IMR-90 (cell line): ENCODE data around the gene CLPX. TPM values are rescaled to one million over a fixed set of nuclear protein-coding genes. Genes with fewer than 3 reads are reported as not detected.
"Not testable (repeated sequence)": the region's sequence is repeated elsewhere in the genome, so short reads cannot be mapped to it uniquely, and the experiment has no call there.

Experiments
- ATAC-seq: fragments of 200-7000 bp; cut with Tn5 transposase; 2 replicates; pipeline ENCODE4 v1.9.1; 2020; ENCODE audit warnings: low read depth, mild to moderate bottlenecking, moderate library complexity
- BruUV-seq: library from RNA; stranded (reverse); fragments of 400-500 nt; replicated peaks from 2 replicates; lab custom pipeline; 2021; lab: Mats Ljungman, UMichigan
- CTCF ChIA-PET: fragments of 300-600 bp; formaldehyde crosslinking; extraction: SDS; loops from one replicate; lab custom pipeline; 2021; ENCODE audit warnings: antibody characterized with exemption; lab: Yijun Ruan, JAX
- POLR2A ChIA-PET: fragments of 300-600 bp; sonication (Branson Sonifier 250); formaldehyde crosslinking; loops from one replicate; lab custom pipeline; 2022; ENCODE audit warnings: antibody characterized with exemption; ENCODE audit not compliant: unreplicated experiment; lab: Charles Lee
- DNase-seq: peaks from one replicate; pipeline ENCODE4 v3.0.0; 2013
- H2AFZ ChIP-seq: replicated peaks from 2 replicates; pipeline ENCODE3; 2013; ENCODE audit warnings: low read length, mild to moderate bottlenecking; ENCODE audit not compliant: poor library complexity
- H2AK5ac ChIP-seq: 2 replicates; pipeline ENCODE4 v1.6.1; 2013; ENCODE audit warnings: low read depth, low read length, inconsistent platforms
- H2AK9ac ChIP-seq: replicated peaks from 2 replicates; pipeline ENCODE3; 2013; ENCODE audit warnings: mild to moderate bottlenecking, low read depth, low read length, moderate library complexity; ENCODE audit not compliant: poor library complexity
- H2BK120ac ChIP-seq: 2 replicates; pipeline ENCODE4 v1.6.1; 2013; ENCODE audit warnings: low read depth, low read length, inconsistent platforms
- H2BK15ac ChIP-seq: 3 replicates; pipeline ENCODE4 v1.6.1; 2013; ENCODE audit warnings: low read depth, low read length, inconsistent platforms
- H2BK20ac ChIP-seq: 2 replicates; pipeline ENCODE4 v1.6.1; 2013; ENCODE audit warnings: low read depth, mild to moderate bottlenecking, inconsistent platforms, low read length, moderate library complexity
- H2BK5ac ChIP-seq: 2 replicates; pipeline ENCODE4 v1.6.1; 2013; ENCODE audit warnings: mild to moderate bottlenecking, low read depth, low read length, inconsistent platforms; ENCODE audit not compliant: poor library complexity, severe bottlenecking
- H3K14ac ChIP-seq: replicated peaks from 2 replicates; pipeline ENCODE4 v1.6.1; 2013; ENCODE audit warnings: low read depth, low read length, inconsistent platforms
- H3K18ac ChIP-seq: 2 replicates; pipeline ENCODE4 v1.6.1; 2013; ENCODE audit warnings: low read depth, low read length, control low read depth
- H3K23ac ChIP-seq: 2 replicates; pipeline ENCODE4 v1.6.1; 2013; ENCODE audit warnings: low read depth, low read length, inconsistent platforms
- H3K27ac ChIP-seq: 2 replicates; pipeline ENCODE4 v1.5.1; 2013; ENCODE audit warnings: mild to moderate bottlenecking, control low read depth, low read length; ENCODE audit not compliant: insufficient read depth
- H3K27me3 ChIP-seq: 2 replicates; pipeline ENCODE4 v1.6.1; 2013; ENCODE audit warnings: low read length; ENCODE audit not compliant: control insufficient read depth, insufficient read depth
- H3K36me3 ChIP-seq: 2 replicates; pipeline ENCODE4 v1.6.1; 2013; ENCODE audit warnings: low read length, mixed read lengths; ENCODE audit not compliant: control insufficient read depth, insufficient read depth
- H3K4ac ChIP-seq: 2 replicates; pipeline ENCODE4 v1.6.1; 2013; ENCODE audit warnings: low read depth, low read length, inconsistent platforms
- H3K4me1 ChIP-seq: 2 replicates; pipeline ENCODE4 v1.6.1; 2013; ENCODE audit warnings: low read length, mixed read lengths; ENCODE audit not compliant: control insufficient read depth, insufficient read depth
- H3K4me2 ChIP-seq: 2 replicates; pipeline ENCODE4 v1.6.1; 2013; ENCODE audit warnings: low read depth, mild to moderate bottlenecking, control low read depth, low read length, moderate library complexity
- H3K4me3 ChIP-seq: 2 replicates; pipeline ENCODE4 v1.5.1; 2013; ENCODE audit warnings: low read depth, mild to moderate bottlenecking, control low read depth, low read length, moderate library complexity; ENCODE audit not compliant: insufficient read depth
- H3K56ac ChIP-seq: 2 replicates; pipeline ENCODE4 v1.6.1; 2013; ENCODE audit warnings: low read length, inconsistent platforms; ENCODE audit not compliant: insufficient read depth; ENCODE audit errors: extremely low read depth
- H3K79me1 ChIP-seq, 2 experiments: 2 replicates each; pipeline ENCODE4 v1.6.1; 2013; ENCODE audit warnings: low read length in 2 of 2, inconsistent platforms in 1 of 2, low read depth in 1 of 2
- H3K9ac ChIP-seq: 2 replicates; pipeline ENCODE4 v1.6.1; 2013; ENCODE audit warnings: low read depth, low read length, control low read depth
- H3K9me1 ChIP-seq: 2 replicates; pipeline ENCODE4 v1.6.1; 2013; ENCODE audit warnings: low read length, inconsistent platforms; ENCODE audit not compliant: insufficient read depth
- H3K9me3 ChIP-seq: 2 replicates; pipeline ENCODE4 v1.6.1; 2013; ENCODE audit warnings: low read length; ENCODE audit not compliant: control insufficient read depth, insufficient read depth
- H4K20me1 ChIP-seq: 2 replicates; pipeline ENCODE4 v1.6.1; 2013; ENCODE audit warnings: low read length, inconsistent platforms; ENCODE audit not compliant: insufficient read depth
- H4K5ac ChIP-seq: 2 replicates; pipeline ENCODE4 v1.6.1; 2013; ENCODE audit warnings: mild to moderate bottlenecking, low read depth, low read length, control low read depth
- H4K8ac ChIP-seq, 2 experiments: 2 replicates each; pipeline ENCODE4 v1.6.1; 2013; ENCODE audit warnings: low read depth in 2 of 2, low read length in 2 of 2, control low read depth in 1 of 2, inconsistent platforms in 1 of 2
- H4K91ac ChIP-seq: 2 replicates; pipeline ENCODE4 v1.6.1; 2013; ENCODE audit warnings: low read depth, low read length, inconsistent platforms; ENCODE audit not compliant: insufficient read depth
- WGBS, 2 experiments: methylation state at CpG; one replicate each; pipeline versions ENCODE4 v1.1.5 to v1.1.7; 2013; ENCODE audit warnings: missing lambda C conversion rate in 2 of 2; ENCODE audit not compliant: insufficient read length in 1 of 2; ENCODE audit errors: extremely low coverage in 2 of 2; 5-methylcytosine and 5-hydroxymethylcytosine counted together
- dilution Hi-C: fragments of 300-500 bp; cut with HindIII; formaldehyde crosslinking; loops from one replicate; pipeline ENCODE4 v1.14.3; 2018; ENCODE audit warnings: low sequenced_read_pairs; ENCODE audit not compliant: unreplicated experiment
- in situ Hi-C: fragments of 300-500 bp; cut with MboI; formaldehyde crosslinking; loops from 3 replicates; pipeline ENCODE4 v1.14.3; 2019; ENCODE audit warnings: low sequenced_read_pairs, inconsistent platforms, mixed read lengths
- intact Hi-C: fragments of 100-400 bp; cut with micrococcal nuclease; formaldehyde crosslinking; loops from 2 replicates; pipeline ENCODE4 v1.10.0; 2022
- polyA plus RNA-seq, 3 experiments: library from polyadenylated mRNA; depleted of rRNA; stranded (reverse); fragments of >200 nt; gene quantifications; 2 replicates each; pipeline ENCODE4 v1.2.3, GENCODE V29; 2012; ENCODE audit warnings: low replicate concordance in 1 of 3
- total RNA-seq: library from RNA; depleted of rRNA; stranded (reverse); fragments of >200 nt; gene quantifications from 2 replicates; pipeline ENCODE4 v1.2.3, GENCODE V29; 2012

Gene CLPX
- total and polyA plus RNA-seq, 2 of the 4 experiments (the other 2 are of a cell fraction), result 25.8 to 26.9 TPM

- WGBS, 2 experiments, result 70% methylated on average over 2 of the region's 6 CpGs; no CpG with 5 or more reads in 1 of the 2 experiments
- in situ Hi-C loops, H2AK9ac ChIP-seq: not testable (repeated sequence)
These were observed 46.5 kb downstream of the CLPX start for GRCh38 chr15:65138631-65139030.

GRCh38 chr15:65137893-65138292 is 47.2 kb downstream of the CLPX start:
- H2AK9ac ChIP-seq, H3K9me1 ChIP-seq, H4K20me1 ChIP-seq, H2BK15ac ChIP-seq, H2AFZ ChIP-seq, BruUV-seq, H3K4me3 ChIP-seq, H3K56ac ChIP-seq, dilution Hi-C loops, H3K23ac ChIP-seq, H3K14ac ChIP-seq, H3K4me1 ChIP-seq, H3K27me3 ChIP-seq, H2BK5ac ChIP-seq, H3K79me1 ChIP-seq, H3K18ac ChIP-seq, H2AK5ac ChIP-seq, ATAC-seq, CTCF ChIA-PET, H2BK20ac ChIP-seq, H3K4me2 ChIP-seq, in situ Hi-C loops, H4K91ac ChIP-seq, H3K4ac ChIP-seq, POLR2A ChIA-PET, DNase-seq, H3K9ac ChIP-seq, H4K8ac ChIP-seq, H3K36me3 ChIP-seq, H4K5ac ChIP-seq, H2BK120ac ChIP-seq, intact Hi-C loops, H3K27ac ChIP-seq, H3K9me3 ChIP-seq: not testable (repeated sequence)
- 83% methylated on average over 2 of the region's 4 CpGs; no CpG with 5 or more reads in 1 of the 2 experiments for WGBS, 2 experiments

More at GRCh38 chr15:65138631-65139030, 46.5 kb downstream of the CLPX start:
- H4K5ac ChIP-seq, dilution Hi-C loops, H3K4me1 ChIP-seq, H4K91ac ChIP-seq, POLR2A ChIA-PET, H3K23ac ChIP-seq, DNase-seq, H3K4me2 ChIP-seq, H3K9me3 ChIP-seq, H3K79me1 ChIP-seq, H3K9ac ChIP-seq, H4K8ac ChIP-seq, H2AFZ ChIP-seq, H3K14ac ChIP-seq, H2BK20ac ChIP-seq, H2BK120ac ChIP-seq, H3K56ac ChIP-seq, H3K27me3 ChIP-seq, H3K27ac ChIP-seq, H4K20me1 ChIP-seq, CTCF ChIA-PET, H2AK5ac ChIP-seq, H3K4ac ChIP-seq, H3K18ac ChIP-seq, H3K36me3 ChIP-seq, H3K4me3 ChIP-seq, intact Hi-C loops, H2BK5ac ChIP-seq, ATAC-seq, H2BK15ac ChIP-seq, H3K9me1 ChIP-seq, BruUV-seq: not testable (repeated sequence)
